ENCODE measurements around the gene PITPNC1.

Gene PITPNC1

DNA sequence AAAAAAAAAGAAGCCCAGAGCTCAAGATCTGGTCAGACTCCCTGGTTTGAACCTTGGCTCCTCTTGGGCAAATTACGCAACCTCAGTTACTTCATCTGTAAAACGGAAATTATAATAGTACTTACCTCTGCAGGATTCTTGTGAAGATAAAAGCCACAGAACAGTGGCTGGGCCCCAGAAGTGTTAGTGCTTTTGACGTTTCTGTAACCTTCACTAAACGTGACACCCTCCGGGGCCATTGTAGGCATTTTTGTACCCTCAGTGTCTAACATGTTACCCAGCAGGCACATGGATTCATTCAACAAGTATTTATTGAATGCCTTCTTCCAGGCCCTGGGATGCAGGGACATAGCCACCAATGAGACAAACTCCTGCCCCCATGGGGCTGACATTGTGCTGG lies 58.0 kb downstream of the PITPNC1 start:
- Histone ChIP-seq H3K27me3 (ENCODE audit: control insufficient read depth in 3 of 3, insufficient read depth in 3 of 3, low read depth in 1 of 3, low read length in 3 of 3) (no peaks in the 10 kb centered on the region), H3K79me1 (ENCODE audit: low read depth, low read length) (no peaks in the 10 kb centered on the region), H3K4me1 (ENCODE audit: control insufficient read depth in 2 of 2, insufficient read depth in 1 of 2, low read depth in 1 of 2, low read length in 2 of 2) (peaks cover 2% of the 10 kb centered on the region in 2 donors), H2AFZ (ENCODE audit: low read length) (no peak overlapping the region), H3K9ac (ENCODE audit: low read depth, low read length, poor library complexity) (no peak overlapping the region), H3K36me3 (replicated peaks in 1 of 2; ENCODE audit: control insufficient read depth in 2 of 2, insufficient read depth in 2 of 2, low read length in 2 of 2) (no peaks in the 10 kb centered on the region), H2BK120ac (ENCODE audit: low read depth, low read length) (no peak overlapping the region), H3K27ac (replicated peaks; ENCODE audit: low read length) (no peak overlapping the region), H3K4me3 (ENCODE audit: low read length in 2 of 2) (no peak overlapping the region), H3K18ac (ENCODE audit: low read length) (no peak overlapping the region), H4K8ac (ENCODE audit: low read depth, low read length) (no peak overlapping the region), H2AK5ac (ENCODE audit: low read depth, low read length) (no peak overlapping the region), H3K23ac (ENCODE audit: low read depth, low read length, poor library complexity) (no peak overlapping the region), H3K4me2 (ENCODE audit: insufficient read depth, low read length, poor library complexity, severe bottlenecking) (no peak overlapping the region), H4K91ac (ENCODE audit: low read depth, low read length, poor library complexity) (no peak overlapping the region), H3K9me3 (replicated peaks in 1 of 2; ENCODE audit: control insufficient read depth in 2 of 2, insufficient read depth in 1 of 2, low read depth in 1 of 2, low read length in 2 of 2) (no peaks in the 10 kb centered on the region), H2BK12ac (ENCODE audit: low read length) (no peak overlapping the region), H3K4ac (ENCODE audit: low read length) (no peak overlapping the region), H2BK15ac (ENCODE audit: low read length) (no peak overlapping the region), H2BK5ac (ENCODE audit: low read length) (no peak overlapping the region), H3K14ac (ENCODE audit: low read length) (no peak overlapping the region)
- no peak for DNase-seq (ENCODE audit: low spot score)
- WGBS, 2 donors (ENCODE audit: extremely low coverage in 2 of 2, insufficient read length in 2 of 2, insufficient replicate concordance in 1 of 2) = no CpG with 5 or more reads among the region's 5 CpGs

- H2AFZ ChIP-seq (ENCODE audit: low read length) = no peak overlapping the region
- no peaks in the 10 kb centered on the region for H3K27me3 ChIP-seq (ENCODE audit: control insufficient read depth in 3 of 3, insufficient read depth in 3 of 3, low read depth in 1 of 3, low read length in 3 of 3)
- H3K4ac ChIP-seq (ENCODE audit: low read length) = no peak overlapping the region
- no peak overlapping the region for H3K27ac ChIP-seq (replicated peaks; ENCODE audit: low read length)
- no peaks in the 10 kb centered on the region for H3K9me3 ChIP-seq (replicated peaks in 1 of 2; ENCODE audit: control insufficient read depth in 2 of 2, insufficient read depth in 1 of 2, low read depth in 1 of 2, low read length in 2 of 2)
- no peak overlapping the region for H2BK12ac ChIP-seq (ENCODE audit: low read length)
- no peaks in the 10 kb centered on the region for H3K79me1 ChIP-seq (ENCODE audit: low read depth, low read length)
- H3K9ac ChIP-seq (ENCODE audit: low read depth, low read length, poor library complexity) = no peak overlapping the region
- H2BK5ac ChIP-seq (ENCODE audit: low read length) = no peak overlapping the region
- H3K23ac ChIP-seq (ENCODE audit: low read depth, low read length, poor library complexity) = no peak overlapping the region
- no peak overlapping the region for H4K8ac ChIP-seq (ENCODE audit: low read depth, low read length)
- H3K4me2 ChIP-seq (ENCODE audit: insufficient read depth, low read length, poor library complexity, severe bottlenecking) = no peak overlapping the region
- no peak overlapping the region for H4K91ac ChIP-seq (ENCODE audit: low read depth, low read length, poor library complexity)
- no peak overlapping the region for H2AK5ac ChIP-seq (ENCODE audit: low read depth, low read length)
- no peak for DNase-seq (ENCODE audit: low spot score)
- H3K18ac ChIP-seq (ENCODE audit: low read length) = no peak overlapping the region
- no CpG with 5 or more reads among the region's 5 CpGs for WGBS, 2 donors (ENCODE audit: extremely low coverage in 2 of 2, insufficient read length in 2 of 2, insufficient replicate concordance in 1 of 2)
- no peaks in the 10 kb centered on the region for H3K36me3 ChIP-seq (replicated peaks in 1 of 2; ENCODE audit: control insufficient read depth in 2 of 2, insufficient read depth in 2 of 2, low read length in 2 of 2)
- H2BK15ac ChIP-seq (ENCODE audit: low read length) = no peak overlapping the region
- no peak overlapping the region for H3K4me3 ChIP-seq (ENCODE audit: low read length in 2 of 2)
- H3K14ac ChIP-seq (ENCODE audit: low read length) = no peak overlapping the region
- H2BK120ac ChIP-seq (ENCODE audit: low read depth, low read length) = no peak overlapping the region
- peaks cover 2 to 4% of the 10 kb centered on the region in 2 donors for H3K4me1 ChIP-seq (ENCODE audit: control insufficient read depth in 2 of 2, insufficient read depth in 1 of 2, low read depth in 1 of 2, low read length in 2 of 2)
These were observed 58.7 kb downstream of the PITPNC1 start for GRCh38 chr17:67435786-67436185.

GRCh38 chr17:67436233-67436632 lies 59.2 kb downstream of the PITPNC1 start:
- no peak overlapping the region for H3K4ac ChIP-seq (ENCODE audit: low read length)
- no peaks in the 10 kb centered on the region for H3K9me3 ChIP-seq (replicated peaks in 1 of 2; ENCODE audit: control insufficient read depth in 2 of 2, insufficient read depth in 1 of 2, low read depth in 1 of 2, low read length in 2 of 2)
- H2BK12ac ChIP-seq (ENCODE audit: low read length) = no peak overlapping the region
- no peak overlapping the region for H2AK5ac ChIP-seq (ENCODE audit: low read depth, low read length)
- no peak overlapping the region for H4K91ac ChIP-seq (ENCODE audit: low read depth, low read length, poor library complexity)
- H3K9ac ChIP-seq (ENCODE audit: low read depth, low read length, poor library complexity) = no peak overlapping the region
- no peak overlapping the region for H4K8ac ChIP-seq (ENCODE audit: low read depth, low read length)
- no peak overlapping the region for H3K27ac ChIP-seq (replicated peaks; ENCODE audit: low read length)
- no peak overlapping the region for H3K4me3 ChIP-seq (ENCODE audit: low read length in 2 of 2)
- H3K23ac ChIP-seq (ENCODE audit: low read depth, low read length, poor library complexity) = no peak overlapping the region
- H2BK120ac ChIP-seq (ENCODE audit: low read depth, low read length) = no peak overlapping the region
- no peak overlapping the region for H2BK5ac ChIP-seq (ENCODE audit: low read length)
- H3K4me2 ChIP-seq (ENCODE audit: insufficient read depth, low read length, poor library complexity, severe bottlenecking) = no peak overlapping the region
- DNase-seq (ENCODE audit: low spot score) = no peak
- no peak overlapping the region for H3K14ac ChIP-seq (ENCODE audit: low read length)
- H2AFZ ChIP-seq (ENCODE audit: low read length) = no peak overlapping the region
- no peak overlapping the region for H3K18ac ChIP-seq (ENCODE audit: low read length)
- H3K79me1 ChIP-seq (ENCODE audit: low read depth, low read length) = no peaks in the 10 kb centered on the region
- no peaks in the 10 kb centered on the region for H3K36me3 ChIP-seq (replicated peaks in 1 of 2; ENCODE audit: control insufficient read depth in 2 of 2, insufficient read depth in 2 of 2, low read length in 2 of 2)
- no peaks in the 10 kb centered on the region for H3K27me3 ChIP-seq (ENCODE audit: control insufficient read depth in 3 of 3, insufficient read depth in 3 of 3, low read depth in 1 of 3, low read length in 3 of 3)
- peaks cover 7% of the 10 kb centered on the region in 2 donors for H3K4me1 ChIP-seq (ENCODE audit: control insufficient read depth in 2 of 2, insufficient read depth in 1 of 2, low read depth in 1 of 2, low read length in 2 of 2)
- H2BK15ac ChIP-seq (ENCODE audit: low read length) = no peak overlapping the region
- no CpG with 5 or more reads among the region's 10 CpGs for WGBS, 2 donors (ENCODE audit: extremely low coverage in 2 of 2, insufficient read length in 2 of 2, insufficient replicate concordance in 1 of 2)

GRCh38 chr17:67438667-67439066 lies 61.6 kb downstream of the PITPNC1 start:
- no peak overlapping the region for H3K14ac ChIP-seq (ENCODE audit: low read length)
- no peaks in the 10 kb centered on the region for H3K27me3 ChIP-seq (ENCODE audit: control insufficient read depth in 3 of 3, insufficient read depth in 3 of 3, low read depth in 1 of 3, low read length in 3 of 3)
- no peak overlapping the region for H2BK12ac ChIP-seq (ENCODE audit: low read length)
- WGBS, 2 donors (ENCODE audit: extremely low coverage in 2 of 2, insufficient read length in 2 of 2, insufficient replicate concordance in 1 of 2) = no CpG with 5 or more reads among the region's 3 CpGs
- no peak overlapping the region for H2BK15ac ChIP-seq (ENCODE audit: low read length)
- H3K27ac ChIP-seq (replicated peaks; ENCODE audit: low read length) = no peak overlapping the region
- no peak overlapping the region for H2AFZ ChIP-seq (ENCODE audit: low read length)
- no peak overlapping the region for H3K4ac ChIP-seq (ENCODE audit: low read length)
- no peak overlapping the region for H2AK5ac ChIP-seq (ENCODE audit: low read depth, low read length)
- H3K36me3 ChIP-seq (replicated peaks in 1 of 2; ENCODE audit: control insufficient read depth in 2 of 2, insufficient read depth in 2 of 2, low read length in 2 of 2) = no peaks in the 10 kb centered on the region
- no peak for DNase-seq (ENCODE audit: low spot score)
- no peak overlapping the region for H3K23ac ChIP-seq (ENCODE audit: low read depth, low read length, poor library complexity)
- no peak overlapping the region for H3K4me3 ChIP-seq (ENCODE audit: low read length in 2 of 2)
- H2BK120ac ChIP-seq (ENCODE audit: low read depth, low read length) = no peak overlapping the region
- H3K9ac ChIP-seq (ENCODE audit: low read depth, low read length, poor library complexity) = no peak overlapping the region
- H3K4me1 ChIP-seq (ENCODE audit: control insufficient read depth in 2 of 2, insufficient read depth in 1 of 2, low read depth in 1 of 2, low read length in 2 of 2) = peaks cover 16 to 19% of the 10 kb centered on the region in 2 donors
- H4K8ac ChIP-seq (ENCODE audit: low read depth, low read length) = no peak overlapping the region
- no peak overlapping the region for H3K4me2 ChIP-seq (ENCODE audit: insufficient read depth, low read length, poor library complexity, severe bottlenecking)
- H3K79me1 ChIP-seq (ENCODE audit: low read depth, low read length) = no peaks in the 10 kb centered on the region
- H3K9me3 ChIP-seq (replicated peaks in 1 of 2; ENCODE audit: control insufficient read depth in 2 of 2, insufficient read depth in 1 of 2, low read depth in 1 of 2, low read length in 2 of 2) = no peaks in the 10 kb centered on the region
- H3K18ac ChIP-seq (ENCODE audit: low read length) = no peak overlapping the region
- no peak overlapping the region for H2BK5ac ChIP-seq (ENCODE audit: low read length)
- no peak overlapping the region for H4K91ac ChIP-seq (ENCODE audit: low read depth, low read length, poor library complexity)

All from neuronal stem cell (in vitro differentiated cells).